ENCODE results near the gene NPSR1. TPM values are rescaled to one million over a fixed set of nuclear protein-coding genes. Genes with fewer than 3 reads are reported as not detected.

The NPSR1 gene
- total and polyA plus RNA-seq, 7 donors: 0.51 TPM; not detected in 6

- Histone ChIP-seq H3K4me1 (no peaks in the 10 kb centered on the region), H3K4me3 (no peak overlapping the region), H3K27ac (no peak overlapping the region), H3K9me3 (no peaks in the 10 kb centered on the region), H3K36me3 (no peaks in the 10 kb centered on the region), H3K27me3 (no peaks in the 10 kb centered on the region)
- DNase-seq: no peak
- intact Hi-C loops (cut with DNase I): no loop called here
- WGBS, 2 donors: 76 to 86% methylated on average over 5 of the region's 5 CpGs
- TF ChIP-seq EP300 (IDR thresholded peaks at IDR 0.05) (no peak), POLR2A (IDR thresholded peaks at IDR 0.05) (no peak), CTCF (IDR thresholded peaks at IDR 0.05) (no peak), POLR2AphosphoS5 (IDR thresholded peaks at IDR 0.05) (no peak)
Measured at GRCh38 chr7:34739651-34740300, 81.8 kb downstream of the NPSR1 start.

- no peak overlapping the region for H3K27ac ChIP-seq
Measured at GRCh38 chr7:34740840-34741239, 82.8 kb downstream of the NPSR1 start.

GRCh38 chr7:34747176-34747781 is 89.3 kb downstream of the NPSR1 start:
- no peak for DNase-seq
- intact Hi-C loops (cut with DNase I): no loop called here
- Histone ChIP-seq H3K9me3 (no peaks in the 10 kb centered on the region), H3K36me3 (no peaks in the 10 kb centered on the region), H3K4me1 (peaks cover 0 to 6% (median 0%) of the 10 kb centered on the region in 4 donors), H3K4me3 (no peak overlapping the region), H3K27ac (no peak overlapping the region), H3K27me3 (no peaks in the 10 kb centered on the region)
- WGBS, 2 donors: 45 to 84% methylated on average over 8 of the region's 8 CpGs
- no peak for TF ChIP-seq EP300 (IDR thresholded peaks at IDR 0.05)
- no peak for TF ChIP-seq POLR2AphosphoS5 (IDR thresholded peaks at IDR 0.05)
- TF ChIP-seq CTCF (IDR thresholded peaks at IDR 0.05): no peak
- no peak for TF ChIP-seq POLR2A (IDR thresholded peaks at IDR 0.05)

More at GRCh38 chr7:34740840-34741239, 82.8 kb downstream of the NPSR1 start:
- intact Hi-C loops (cut with DNase I): no loop called here
- TF ChIP-seq POLR2A (IDR thresholded peaks at IDR 0.05) (no peak), POLR2AphosphoS5 (IDR thresholded peaks at IDR 0.05) (no peak), EP300 (IDR thresholded peaks at IDR 0.05) (no peak), CTCF (IDR thresholded peaks at IDR 0.05) (no peak)
- Histone ChIP-seq H3K4me1 (no peaks in the 10 kb centered on the region), H3K27me3 (no peaks in the 10 kb centered on the region), H3K4me3 (no peak overlapping the region), H3K9me3 (no peaks in the 10 kb centered on the region), H3K36me3 (no peaks in the 10 kb centered on the region)
- no peak for DNase-seq
- WGBS, 2 donors: 72 to 77% methylated on average over 1 of the region's 1 CpG

- Histone ChIP-seq H3K4me3 (no peak overlapping the region), H3K27me3 (no peaks in the 10 kb centered on the region), H3K4me1 (peaks cover 0 to 6% (median 0%) of the 10 kb centered on the region in 4 donors), H3K36me3 (no peaks in the 10 kb centered on the region), H3K27ac (no peak overlapping the region), H3K9me3 (no peaks in the 10 kb centered on the region)
- no peak for DNase-seq
- 18 to 50% methylated on average over 8 of the region's 8 CpGs for WGBS, 2 donors
- intact Hi-C loops (cut with DNase I): no loop called here
- TF ChIP-seq EP300 (IDR thresholded peaks at IDR 0.05) (no peak), POLR2A (IDR thresholded peaks at IDR 0.05) (no peak), POLR2AphosphoS5 (IDR thresholded peaks at IDR 0.05) (no peak), CTCF (IDR thresholded peaks at IDR 0.05) (no peak)
Measured at GRCh38 chr7:34747867-34748727, 90.1 kb downstream of the NPSR1 start.

Measured in sigmoid colon (tissue), 7 donors.